Brain pericyte (primary cell): ENCODE measurements around the gene CAD.
A peak's percentile ranks its signal among the peaks of the same experiment; 100 is the strongest.
"Not testable (repeated sequence)": the region's sequence is repeated elsewhere in the genome, so short reads cannot be mapped to it uniquely, and the experiment has no call there.

ENCODE experiments used
- DNase-seq: peaks from one replicate; pipeline ENCODE4 v3.0.0-alpha.2; 2012; ENCODE audit warnings: low read depth, low spot score

Gene CAD

DNA sequence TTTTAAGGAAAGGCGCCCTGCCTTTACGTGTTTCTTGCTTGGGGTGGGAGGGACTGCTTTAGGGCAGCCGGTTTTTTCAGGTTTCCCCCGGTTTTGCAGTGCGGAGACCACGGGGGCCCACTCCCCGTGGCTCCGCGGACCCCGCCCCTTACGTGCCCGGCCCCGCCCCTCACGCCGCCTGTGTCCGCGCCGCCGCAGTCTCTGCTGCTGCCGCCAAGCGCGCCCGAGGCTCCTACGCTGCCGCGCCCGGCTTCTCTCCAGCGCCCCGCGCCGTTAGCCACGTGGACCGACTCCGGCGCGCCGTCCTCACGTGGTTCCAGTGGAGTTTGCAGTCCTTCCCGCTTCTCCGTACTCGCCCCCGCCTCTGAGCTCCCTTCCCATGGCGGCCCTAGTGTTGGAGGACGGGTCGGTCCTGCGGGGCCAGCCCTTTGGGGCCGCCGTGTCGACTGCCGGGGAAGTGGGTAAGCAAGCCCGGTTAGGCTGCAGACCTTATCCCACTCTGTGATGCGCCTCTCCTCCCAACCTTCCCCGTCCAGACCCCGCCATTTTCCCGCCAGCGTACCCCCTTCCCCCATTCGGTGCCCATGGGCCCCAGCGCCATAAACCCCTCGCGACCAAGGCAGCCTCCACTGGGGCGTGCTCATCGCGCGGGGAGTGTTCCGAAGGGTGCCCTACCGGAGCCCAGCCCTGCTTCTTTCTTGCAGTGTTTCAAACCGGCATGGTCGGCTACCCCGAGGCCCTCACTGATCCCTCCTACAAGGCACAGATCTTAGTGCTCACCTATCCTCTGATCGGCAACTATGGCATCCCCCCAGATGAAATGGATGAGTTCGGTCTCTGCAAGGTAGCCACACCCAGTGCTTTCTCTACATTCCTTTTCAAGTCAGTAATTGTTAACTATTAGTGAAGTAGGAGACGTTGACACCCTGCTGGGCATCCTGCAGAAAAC, at the start of gene CAD:
Gene CAD (plus strand): TSS at position 197 of the 949 bp plus-strand sequence. CDS start 183 bp downstream, at position 380.
- peak; percentile 56 for DNase-seq

DNA sequence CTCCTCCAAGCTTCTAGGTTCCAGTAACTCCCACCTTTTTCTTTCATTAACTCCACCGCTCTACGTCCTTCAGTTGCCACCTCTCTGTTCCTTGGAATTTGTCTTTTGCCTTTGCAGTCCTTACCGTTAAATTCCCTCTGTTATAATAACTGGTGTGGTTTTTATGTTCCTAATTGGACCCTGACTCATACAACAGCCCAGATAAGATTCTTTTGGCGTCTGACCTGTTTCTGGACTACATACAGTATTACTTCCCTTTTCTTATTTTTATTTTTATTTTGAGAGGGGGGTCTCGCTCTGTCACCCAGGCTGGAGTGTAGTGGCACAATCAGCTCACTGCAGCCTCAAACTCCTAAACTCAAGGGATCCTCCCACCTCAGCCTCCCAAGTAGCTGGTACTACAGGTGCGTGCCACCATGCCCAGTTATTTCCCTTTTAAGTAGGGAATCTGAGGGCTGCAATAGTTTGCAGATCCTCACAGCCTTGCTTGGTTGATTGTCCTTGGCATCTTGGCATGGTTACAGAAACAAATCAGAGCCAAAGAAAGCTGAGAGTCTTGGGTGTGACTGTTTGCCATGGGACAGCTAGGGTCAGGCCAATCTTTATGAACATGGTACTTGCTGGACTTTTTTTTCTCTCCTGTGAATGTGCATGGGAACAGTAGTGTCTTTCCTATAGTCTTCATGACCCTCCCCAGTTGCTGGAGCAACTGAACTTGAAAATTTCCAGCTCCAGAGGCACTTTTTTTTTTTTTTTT, 46.4 kb upstream of the CAD start:
- no peak for DNase-seq

DNA sequence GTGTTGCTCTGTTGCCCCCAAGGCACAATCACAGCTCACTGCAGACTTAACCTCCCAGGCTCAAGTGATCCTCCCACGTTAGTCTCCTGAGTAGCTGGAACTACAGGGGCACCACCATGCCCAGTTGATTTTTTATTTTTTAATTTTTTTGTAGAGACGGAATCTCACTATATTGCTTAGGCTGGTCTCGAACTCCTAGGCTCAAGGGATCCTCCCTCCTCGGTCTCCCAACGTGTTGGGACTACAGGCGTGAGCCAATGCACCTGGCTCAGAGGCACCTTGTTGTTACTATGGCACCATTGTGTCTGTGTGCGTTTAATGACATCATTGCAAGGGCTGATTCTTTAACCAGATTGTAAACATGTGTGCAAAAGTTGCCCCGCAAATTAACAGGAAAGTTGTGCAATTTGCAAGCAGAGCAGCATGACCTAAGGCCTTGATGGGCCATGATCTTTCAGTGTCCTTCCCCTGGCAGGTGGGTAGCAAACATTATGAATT, 45.8 kb upstream of the CAD start:
- DNase-seq = no peak

DNA sequence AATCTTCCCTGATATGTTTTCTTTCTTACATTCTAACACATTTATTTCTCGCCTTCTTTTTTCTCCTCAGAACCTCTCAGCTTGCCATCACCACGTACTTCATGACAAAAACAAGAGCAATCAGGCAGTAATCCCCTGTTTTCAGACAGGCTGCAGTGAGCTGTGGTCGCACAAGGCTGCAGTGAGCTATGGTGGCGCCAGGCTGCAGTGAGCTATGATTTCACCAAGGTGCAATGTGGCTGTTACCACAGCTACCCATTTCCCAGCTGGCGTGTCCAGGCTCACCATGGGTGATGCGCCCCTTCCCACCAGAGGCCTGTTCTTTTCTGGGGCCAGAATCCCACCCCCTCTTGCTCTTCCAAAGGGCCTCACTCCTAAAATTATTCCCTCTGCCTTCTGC, 42.5 kb upstream of the CAD start:
- no peak for DNase-seq

GRCh38 chr2:27175330-27175729, 41.8 kb upstream of the CAD start:
- DNase-seq = no peak

GRCh38 chr2:27175781-27176180, 41.4 kb upstream of the CAD start:
- DNase-seq = not testable (repeated sequence)

DNA sequence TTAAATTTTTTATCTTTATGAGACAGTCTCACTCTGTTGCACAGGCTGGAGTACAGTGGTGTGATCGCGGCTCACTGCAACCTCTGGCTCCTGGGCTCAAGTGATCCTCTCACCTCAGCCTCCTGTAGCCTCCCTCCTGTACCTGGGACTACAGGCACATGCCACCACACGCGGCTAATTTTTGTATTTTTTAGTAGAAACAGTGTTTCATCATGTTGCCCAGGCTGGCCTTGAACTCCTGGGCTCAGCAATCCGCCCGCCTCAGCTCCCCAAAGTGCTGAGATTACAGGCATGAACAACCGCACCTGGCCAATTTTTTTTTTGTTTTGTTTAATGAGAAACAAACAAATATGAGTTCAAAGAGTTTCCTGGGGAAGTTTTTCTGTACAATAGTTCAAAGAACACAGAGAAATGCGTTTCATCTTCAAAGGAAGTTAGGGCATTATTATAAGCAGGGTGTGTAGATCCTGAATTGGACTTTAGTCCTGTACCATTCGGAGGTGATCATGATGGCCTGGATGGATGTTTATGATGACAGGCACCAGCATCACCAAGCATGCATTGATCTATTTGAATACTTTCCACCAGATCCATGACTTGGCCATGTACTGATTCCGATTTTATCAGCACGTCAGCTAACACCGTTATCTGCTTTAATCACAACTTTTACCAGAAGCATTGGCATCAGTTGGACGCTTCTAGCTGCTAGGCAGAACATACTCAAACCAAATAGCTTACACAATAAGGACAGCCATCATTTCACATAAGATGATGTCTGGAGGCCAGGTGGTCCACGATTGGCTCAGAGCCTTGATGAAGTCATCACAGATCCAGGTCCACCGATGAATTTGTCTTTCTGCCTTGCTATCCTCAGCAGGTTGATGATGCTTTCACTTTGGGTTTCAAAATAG, 39.5 kb upstream of the CAD start:
- DNase-seq = no peak

DNA sequence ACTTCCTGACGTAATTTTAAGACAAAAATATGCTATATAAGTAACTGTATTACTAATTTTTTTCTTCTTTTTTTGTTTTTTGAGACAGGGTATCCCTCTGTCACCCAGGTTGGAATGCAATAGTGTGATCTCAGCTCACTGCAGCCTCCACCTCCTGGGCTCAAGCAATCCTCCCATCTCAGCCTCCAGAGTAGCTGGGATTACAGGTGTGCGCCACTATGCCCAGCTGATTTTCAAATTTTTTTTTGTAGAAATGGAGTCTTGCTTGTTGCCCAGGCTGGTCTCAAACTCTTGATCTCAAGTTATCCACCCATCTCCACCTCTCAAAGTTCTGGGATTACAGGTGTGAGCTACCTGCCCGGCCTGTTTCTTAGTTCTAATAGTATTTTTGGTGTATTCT, 38.7 kb upstream of the CAD start:
- DNase-seq = no peak

DNA sequence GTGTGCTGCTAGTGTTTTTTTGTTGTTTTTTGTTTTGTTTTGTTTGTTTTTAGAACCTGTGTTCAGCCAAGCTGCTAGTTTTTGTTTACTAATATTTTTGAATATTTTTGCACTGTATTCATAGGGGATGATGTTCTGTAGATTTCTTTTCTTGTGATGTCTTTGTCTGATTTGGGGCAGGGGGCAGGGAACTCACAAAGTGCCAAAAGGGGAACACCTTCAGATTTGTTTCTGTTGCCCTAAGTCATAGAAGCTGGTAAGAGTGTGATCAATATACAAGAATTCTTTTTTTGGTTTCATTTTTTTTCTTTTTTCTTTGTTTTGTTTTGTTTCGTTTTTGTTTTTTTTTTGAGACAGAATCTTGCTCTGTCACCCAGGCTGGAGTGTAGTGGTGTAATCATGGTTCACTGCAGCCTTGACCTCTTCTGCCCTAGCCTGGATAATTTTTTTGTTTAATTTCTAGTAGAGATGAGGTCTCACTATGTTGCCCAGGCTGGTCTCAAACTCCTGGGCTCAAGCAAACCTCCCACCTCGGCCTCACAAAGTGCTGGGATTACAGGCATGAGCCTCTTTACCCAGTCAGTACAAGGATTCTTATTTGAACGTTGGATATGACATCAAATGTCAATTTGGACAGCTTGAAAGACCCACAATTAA, 37.7 kb upstream of the CAD start:
- no peak for DNase-seq

GRCh38 chr2:27182346-27182745, 34.8 kb upstream of the CAD start:
- no peak for DNase-seq

GRCh38 chr2:27184115-27184514, 33.1 kb upstream of the CAD start:
- no peak for DNase-seq

DNA sequence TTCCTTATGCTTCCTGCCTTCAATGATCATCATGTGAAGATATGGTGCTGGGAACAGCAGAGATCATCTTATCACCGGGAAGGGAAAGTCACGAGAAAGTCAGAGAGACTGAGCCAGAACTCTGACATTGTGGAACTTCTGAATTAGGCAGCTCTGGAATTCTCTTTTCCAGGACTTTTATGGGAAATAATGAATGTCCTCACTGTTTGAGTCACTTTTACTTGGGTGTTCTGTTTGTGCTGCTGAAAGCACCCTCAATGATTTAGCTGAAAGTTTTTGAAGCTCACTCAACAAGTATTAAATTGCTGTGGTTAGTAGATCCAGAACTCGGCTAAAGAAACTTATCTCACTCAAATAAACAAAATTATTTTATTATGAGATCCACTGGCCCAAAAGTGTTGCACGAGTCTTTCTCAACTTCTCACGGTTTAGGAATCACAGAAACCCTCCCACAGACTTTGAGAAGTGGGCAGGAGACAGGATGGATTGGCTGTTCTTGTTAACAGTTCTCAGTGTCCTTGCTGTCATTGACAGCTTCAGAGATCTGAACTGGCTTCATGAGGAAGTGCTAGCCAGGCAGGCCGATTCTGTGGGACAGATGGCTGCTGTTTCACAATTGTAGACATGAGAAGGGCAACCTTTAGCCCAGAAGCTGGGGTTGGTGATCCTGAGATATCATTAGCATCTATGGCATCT, 31.7 kb upstream of the CAD start:
- no peak for DNase-seq

DNA sequence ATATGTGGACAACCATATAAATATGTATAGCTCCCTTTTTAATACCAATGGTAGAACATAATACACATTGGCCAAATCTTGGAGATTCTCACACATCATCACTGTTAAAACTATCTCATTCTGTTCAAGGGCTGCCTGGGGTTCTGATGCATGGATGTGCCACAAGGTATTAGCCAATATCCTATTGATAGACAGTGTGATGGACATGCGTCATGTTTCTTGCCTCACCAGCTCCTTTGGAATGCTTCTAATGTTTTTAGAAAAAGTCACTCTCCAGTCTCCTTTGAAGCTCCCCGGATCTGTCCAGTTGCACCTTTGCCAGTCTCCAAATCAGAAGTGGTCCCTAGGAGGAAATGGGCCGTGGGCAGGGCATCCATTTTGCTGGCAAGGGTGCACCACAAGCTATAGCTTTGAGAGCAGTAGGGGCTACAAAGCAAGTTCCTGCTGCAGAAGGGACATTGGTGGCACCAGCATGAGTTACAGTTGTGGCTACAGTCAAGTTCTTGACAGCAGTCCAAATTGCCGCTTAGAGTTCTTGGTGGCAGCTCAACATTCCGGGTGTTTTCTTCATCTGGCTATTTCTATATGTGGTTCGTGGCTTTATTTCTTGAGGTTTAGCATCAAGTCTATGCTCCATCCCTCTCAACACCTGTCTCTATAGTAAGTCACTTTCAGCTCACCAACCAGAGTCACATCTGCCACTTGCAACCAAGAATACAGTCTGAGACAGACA, 30.4 kb upstream of the CAD start:
- no peak for DNase-seq

DNA sequence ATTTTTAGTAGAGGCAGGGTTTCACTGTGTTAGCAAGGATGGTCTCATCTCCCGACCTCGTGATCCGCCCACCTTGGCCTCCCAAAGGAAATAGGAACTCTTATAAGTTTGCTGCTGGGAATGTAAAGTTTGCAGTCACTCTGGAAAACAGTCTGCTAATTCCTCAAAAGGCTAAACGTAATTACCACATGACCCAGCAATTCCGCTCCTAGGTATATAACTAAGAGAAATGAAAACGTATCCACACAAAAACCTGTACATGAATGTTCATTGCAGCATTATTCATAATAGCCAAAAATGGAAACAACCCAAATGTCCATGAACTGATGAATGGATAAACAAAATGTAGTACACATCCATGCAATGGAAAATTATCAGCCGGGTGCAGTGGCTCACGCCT, 27.2 kb upstream of the CAD start:
- no peak for DNase-seq

DNA sequence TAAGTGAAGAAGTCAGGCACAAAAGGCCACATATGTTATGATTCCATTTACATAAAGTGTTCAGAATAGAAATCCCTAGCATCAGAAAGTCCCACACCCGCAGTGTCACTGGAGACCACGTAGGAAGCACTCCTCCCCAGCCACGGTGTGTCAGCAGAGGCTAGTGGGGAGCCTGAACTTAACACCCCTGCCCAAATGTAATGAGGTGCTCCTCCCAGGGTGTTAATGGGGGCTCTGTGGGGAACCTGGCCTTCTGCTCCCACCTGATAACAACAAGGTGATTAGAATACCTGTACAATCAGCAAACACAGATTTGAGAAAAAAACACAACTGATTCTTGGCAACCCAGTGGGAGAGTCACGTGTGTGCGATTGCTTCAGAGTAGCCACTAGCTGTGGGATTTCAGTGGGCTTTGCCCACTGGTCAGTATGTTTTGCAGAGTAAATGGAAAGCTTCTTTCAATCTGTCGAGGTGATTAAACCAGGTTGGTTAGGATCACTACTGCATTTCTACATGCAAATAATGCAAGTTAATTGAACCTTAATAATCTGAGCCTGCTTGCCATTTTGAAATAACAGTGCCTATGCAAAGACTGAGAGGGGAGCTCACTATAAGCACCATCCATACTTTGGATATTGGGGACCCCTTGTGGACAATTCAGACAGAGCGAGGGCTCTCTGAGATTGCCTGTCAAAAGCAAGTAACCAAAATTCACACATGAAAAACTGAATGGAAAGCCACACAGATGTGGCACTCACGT, 25.9 kb upstream of the CAD start:
- DNase-seq = no peak

DNA sequence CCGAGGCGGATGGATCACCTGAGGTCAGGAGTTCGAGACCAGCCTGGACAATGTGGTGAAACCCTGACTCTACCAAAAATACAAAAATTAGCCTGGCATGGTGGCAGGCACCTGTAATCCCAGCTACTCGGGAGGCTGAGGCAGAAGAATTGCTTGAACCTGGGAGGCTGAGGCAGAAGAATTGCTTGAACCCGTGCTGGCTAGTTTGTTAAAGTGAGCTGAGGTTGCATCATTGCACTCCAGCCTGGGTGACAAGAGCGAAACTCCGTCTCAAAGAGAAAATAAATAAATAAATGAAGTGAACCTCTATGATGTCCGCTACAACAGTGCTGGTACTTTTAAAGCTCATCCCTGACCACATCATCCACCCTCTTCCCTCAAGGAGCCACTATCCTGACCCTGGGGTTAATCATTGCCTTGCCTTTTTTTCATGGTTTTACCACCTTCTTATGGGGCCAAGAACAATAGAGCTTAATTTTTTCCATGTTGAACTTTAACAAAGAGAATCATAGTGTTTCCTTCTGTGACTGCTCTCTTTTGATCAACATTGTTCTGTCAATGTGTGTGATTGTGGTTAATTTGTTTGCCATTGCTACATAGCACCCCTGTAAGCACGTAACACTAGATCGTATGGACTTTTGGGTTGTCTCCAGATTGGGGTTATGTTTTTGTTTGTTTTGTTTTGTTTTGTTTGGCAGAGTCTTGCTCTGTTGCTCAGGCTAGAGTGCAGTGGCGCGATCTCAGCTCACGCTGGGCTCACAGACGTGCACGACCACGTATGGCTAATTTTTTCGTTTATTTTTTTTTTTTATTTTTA, 22.4 kb upstream of the CAD start:
- DNase-seq = peak; percentile 47

DNA sequence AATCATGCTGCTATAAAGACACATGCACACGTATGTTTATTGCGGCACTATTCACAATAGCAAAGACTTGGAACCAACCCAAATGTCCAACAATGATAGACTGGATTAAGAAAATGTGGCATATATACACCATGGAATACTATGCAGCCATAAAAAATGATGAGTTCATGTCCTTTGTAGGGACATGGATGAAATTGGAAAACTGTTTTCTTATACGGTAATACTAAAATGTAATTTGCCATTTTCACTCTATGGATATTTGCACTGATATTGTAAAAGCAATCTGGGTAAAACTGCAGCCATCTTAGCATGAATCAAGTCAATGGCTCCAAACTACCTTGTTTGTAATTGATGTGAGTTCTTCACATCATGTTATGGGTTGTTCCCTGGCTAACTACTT, 21.4 kb upstream of the CAD start:
- DNase-seq = not testable (repeated sequence)

- not testable (repeated sequence) for DNase-seq
Observed at GRCh38 chr2:27198068-27198467, 19.1 kb upstream of the CAD start.
